ENCODE results near the gene HSH2D. TPM values are rescaled to one million over a fixed set of nuclear protein-coding genes. Genes with fewer than 3 reads are reported as not detected.

Gene HSH2D
- total and polyA plus RNA-seq, 2 of the 13 experiments (the other 11 are each of a cell fraction or from before 2014, with no cell fraction given) = 0.69 to 3.2 TPM

GRCh38 chr19:16207063-16207462 is 63.6 kb downstream of the HSH2D start:
- Histone ChIP-seq H3K36me3 (replicated peaks in 1 of 2; ENCODE audit: control insufficient read depth in 1 of 2, insufficient read depth in 2 of 2, low read length in 2 of 2) (peaks cover 24 to 43% of the 10 kb centered on the region in 2 experiments; a peak in 4 of 5 replicates), H3K27me3 (ENCODE audit: control insufficient read depth in 1 of 2, insufficient read depth in 2 of 2, low read length in 2 of 2) (no peaks in the 10 kb centered on the region), H3K4me3 (replicated peaks in 1 of 3; ENCODE audit: insufficient read depth in 1 of 3, low read depth in 2 of 3, low read length in 3 of 3) (no peak overlapping the region), H3K9ac (ENCODE audit: insufficient read depth, low read depth, low read length) (no peak overlapping the region), H2AFZ (ENCODE audit: low read length) (no peak overlapping the region), H3K9me3 (ENCODE audit: low read length) (no peaks in the 10 kb centered on the region), H3K4me1 (ENCODE audit: insufficient read depth, low read length) (peaks cover 24% of the 10 kb centered on the region), H3K79me2 (ENCODE audit: insufficient read depth, low read length) (no peaks in the 10 kb centered on the region), H4K20me1 (ENCODE audit: insufficient read depth, low read length) (no peaks in the 10 kb centered on the region), H3K27ac (ENCODE audit: extremely low read length, insufficient read depth, low read length) (no peak overlapping the region), H3K4me2 (ENCODE audit: low read depth, low read length) (no peak overlapping the region)
- CTCF ChIA-PET (ENCODE audit: low intra/inter-chr PET ratio, low total read pairs) = no interaction called here
- WGBS (ENCODE audit: low lambda C conversion rate) = 98% methylated on average over 8 of the region's 10 CpGs
- POLR2A ChIA-PET = no interaction called here
- no TSS peak for BruUV-seq (replicated peaks)
- intact Hi-C loops (cut with micrococcal nuclease; ENCODE audit: unreplicated experiment) (no loop called here), in situ Hi-C loops (cut with HindIII; ENCODE audit: extremely low pct_ligation_motif_present, low pct_unique_long_range_greater_than_20kb) (no loop called here)
- ATAC-seq (no peak), DNase-seq (ENCODE audit: low spot score) (no peak), FAIRE-seq (no peak)
- TF ChIP-seq HDAC2 (CRISPR knock-in tag; IDR thresholded peaks at IDR 0.05) = no peak
- TF ChIP-seq NFRKB (IDR thresholded peaks at IDR 0.05) = no peak
- no peak for TF ChIP-seq NR0B2 (CRISPR knock-in tag; IDR thresholded peaks at IDR 0.05)
- TF ChIP-seq AGO2 (optimal IDR thresholded peaks at IDR 0.05; ENCODE audit: low read depth, low read length) = peak; percentile 56
- TF ChIP-seq ZBTB7A (CRISPR knock-in tag; IDR thresholded peaks at IDR 0.05) = no peak

- 93% methylated on average over 10 of the region's 12 CpGs for WGBS (ENCODE audit: low lambda C conversion rate)
- ATAC-seq = no peak
- no peaks in the 10 kb centered on the region for H3K9me3 ChIP-seq (ENCODE audit: low read length)
- peaks cover 24 to 38% of the 10 kb centered on the region in 2 experiments; a peak in 4 of 5 replicates for H3K36me3 ChIP-seq (replicated peaks in 1 of 2; ENCODE audit: control insufficient read depth in 1 of 2, insufficient read depth in 2 of 2, low read length in 2 of 2)
- H4K20me1 ChIP-seq (ENCODE audit: insufficient read depth, low read length) = no peaks in the 10 kb centered on the region
- POLR2A ChIA-PET = no interaction called here
- DNase-seq (ENCODE audit: low spot score) = no peak
- H3K9ac ChIP-seq (ENCODE audit: insufficient read depth, low read depth, low read length) = no peak overlapping the region
- H3K4me3 ChIP-seq (replicated peaks in 1 of 3; ENCODE audit: insufficient read depth in 1 of 3, low read depth in 2 of 3, low read length in 3 of 3) = no peak overlapping the region
- no peak overlapping the region for H3K27ac ChIP-seq (ENCODE audit: extremely low read length, insufficient read depth, low read length)
- H3K27me3 ChIP-seq (ENCODE audit: control insufficient read depth in 1 of 2, insufficient read depth in 2 of 2, low read length in 2 of 2) = no peaks in the 10 kb centered on the region
- CTCF ChIA-PET (ENCODE audit: low intra/inter-chr PET ratio, low total read pairs) = no interaction called here
- in situ Hi-C loops (cut with HindIII; ENCODE audit: extremely low pct_ligation_motif_present, low pct_unique_long_range_greater_than_20kb) = no loop called here
- intact Hi-C loops (cut with micrococcal nuclease; ENCODE audit: unreplicated experiment) = no loop called here
- H3K4me1 ChIP-seq (ENCODE audit: insufficient read depth, low read length) = peaks cover 19% of the 10 kb centered on the region
- H2AFZ ChIP-seq (ENCODE audit: low read length) = no peak overlapping the region
- no TSS peak for BruUV-seq (replicated peaks)
- no peaks in the 10 kb centered on the region for H3K79me2 ChIP-seq (ENCODE audit: insufficient read depth, low read length)
- FAIRE-seq = no peak
- no peak overlapping the region for H3K4me2 ChIP-seq (ENCODE audit: low read depth, low read length)
- TF ChIP-seq ZHX1 (CRISPR knock-in tag; IDR thresholded peaks at IDR 0.05; ENCODE audit: low read depth) = no peak
- no peak for TF ChIP-seq SUZ12 (IDR thresholded peaks at IDR 0.05; ENCODE audit: low read depth, low read length)
- TF ChIP-seq MTF1 (CRISPR knock-in tag; IDR thresholded peaks at IDR 0.05) = no peak
- no peak for TF ChIP-seq NFE2 (CRISPR knock-in tag; IDR thresholded peaks at IDR 0.05)
- no peak for TF ChIP-seq HMGXB4 (CRISPR knock-in tag; IDR thresholded peaks at IDR 0.05; ENCODE audit: borderline replicate concordance in 1 of 2, low read depth in 1 of 2)
- TF ChIP-seq FOXM1 (CRISPR knock-in tag; IDR thresholded peaks at IDR 0.05) = no peak
- no peak for TF ChIP-seq ZNF660 (CRISPR knock-in tag; IDR thresholded peaks at IDR 0.05; ENCODE audit: borderline replicate concordance, low read depth)
- TF ChIP-seq ZNF530 (CRISPR knock-in tag; IDR thresholded peaks at IDR 0.05; ENCODE audit: low read depth) = no peak
- no peak for TF ChIP-seq ZNF331 (CRISPR knock-in tag; IDR thresholded peaks at IDR 0.05)
- TF ChIP-seq ZFP1 (CRISPR knock-in tag; IDR thresholded peaks at IDR 0.05) = no peak
- no peak for TF ChIP-seq ELF3 (CRISPR knock-in tag; IDR thresholded peaks at IDR 0.05)
These were observed 64.1 kb downstream of the HSH2D start for GRCh38 chr19:16207490-16208025.
